DOHH2 (cell line): ENCODE measurements around the gene LCT.

Experiments used
- CTCF ChIP-seq: fragments of 200-600 bp; sonication (generic); IDR thresholded peaks from one replicate; pipeline ENCODE4 v1.5.1; 2014; ENCODE audit warnings: antibody characterized with exemption, mild to moderate bottlenecking, low read depth, low read length; ENCODE audit not compliant: poor library complexity, severe bottlenecking
- EZH2phosphoT487 ChIP-seq: fragments of 200-600 bp; sonication (generic); IDR thresholded peaks from 2 replicates; pipeline ENCODE4 v1.6.1; 2017; ENCODE audit warnings: borderline replicate concordance, mild to moderate bottlenecking, antibody characterized with exemption, low read length, moderate library complexity, mixed read lengths

GRCh38 chr2:135775420-135775819, 61.6 kb downstream of the LCT start:
- TF ChIP-seq CTCF (no peak), EZH2phosphoT487 (no peak)
